Liver (tissue), 9 donors: Measurements from ENCODE around the gene PSMB3. TPM values are rescaled to one million over a fixed set of nuclear protein-coding genes. Genes with fewer than 3 reads are reported as not detected.
A peak's percentile ranks its signal among the peaks of the same experiment; 100 is the strongest.

ENCODE experiments used
- DNase-seq: peaks from one replicate; pipeline ENCODE4 v3.0.0-alpha.2; 2017; ENCODE audit warnings: low spot score
- H3K27ac ChIP-seq, 2 donors: one replicate each; pipeline ENCODE4 v1.7.0; 2013; ENCODE audit warnings: inconsistent platforms in 2 of 2, low read length in 2 of 2, control low read depth in 1 of 2, low read depth in 1 of 2, mild to moderate bottlenecking in 1 of 2
- H3K27me3 ChIP-seq, 4 donors: one replicate each; pipeline versions ENCODE4 v1.6.1 to v1.7.0; 2013; ENCODE audit warnings: low read length in 3 of 4, inconsistent platforms in 1 of 4, mild to moderate bottlenecking in 1 of 4, moderate library complexity in 1 of 4; ENCODE audit not compliant: control insufficient read depth in 4 of 4, insufficient read depth in 4 of 4
- H3K36me3 ChIP-seq, 4 donors: one replicate each; pipeline versions ENCODE4 v1.6.1 to v1.7.0; 2013; ENCODE audit warnings: low read length in 3 of 4, mild to moderate bottlenecking in 3 of 4, low read depth in 1 of 4, moderate library complexity in 1 of 4; ENCODE audit not compliant: control insufficient read depth in 4 of 4, insufficient read depth in 3 of 4
- H3K4me1 ChIP-seq, 4 donors: one replicate each; pipeline versions ENCODE4 v1.6.1 to v1.7.0; 2013; ENCODE audit warnings: low read length in 3 of 4, mild to moderate bottlenecking in 3 of 4, moderate library complexity in 1 of 4; ENCODE audit not compliant: control insufficient read depth in 4 of 4, insufficient read depth in 4 of 4
- H3K4me3 ChIP-seq, 3 donors: one replicate each; pipeline versions ENCODE4 v1.6.1 to v1.7.0; 2013; ENCODE audit warnings: low read length in 3 of 3, control low read depth in 1 of 3, low read depth in 1 of 3, mild to moderate bottlenecking in 1 of 3
- H3K9ac ChIP-seq, 2 donors: one replicate each; pipeline ENCODE4 v1.7.0; 2013; ENCODE audit warnings: low read length in 2 of 2, mild to moderate bottlenecking in 2 of 2, moderate library complexity in 2 of 2, control low read depth in 1 of 2, low read depth in 1 of 2
- H3K9me3 ChIP-seq, 4 donors: one replicate each; pipeline versions ENCODE4 v1.6.1 to v1.7.0; 2013; ENCODE audit warnings: low read length in 3 of 4; ENCODE audit not compliant: control insufficient read depth in 4 of 4
- ATF3 ChIP-seq: IDR thresholded peaks from 2 replicates; pipeline ENCODE4 v1.6.1; 2016; ENCODE audit warnings: antibody characterized with exemption
- CTCF ChIP-seq: fragments of 150-350 bp; IDR thresholded peaks from 2 replicates; pipeline ENCODE4 v1.5.1; 2017; ENCODE audit warnings: improper control_type of control experiment, low read depth, low read length; ENCODE audit not compliant: missing input control
- FOXA2 ChIP-seq: IDR thresholded peaks from 2 replicates; pipeline ENCODE4 v1.6.1; 2016; ENCODE audit warnings: antibody characterized with exemption
- HNF4A ChIP-seq, 2 donors: conservative IDR thresholded peaks; 2 replicates each; pipeline ENCODE4 v1.6.1; 2016; ENCODE audit warnings: antibody characterized with exemption in 2 of 2, mild to moderate bottlenecking in 2 of 2
- HNF4G ChIP-seq: IDR thresholded peaks from 2 replicates; pipeline ENCODE4 v1.6.1; 2016; ENCODE audit warnings: antibody characterized with exemption
- MAX ChIP-seq: IDR thresholded peaks from 2 replicates; pipeline ENCODE4 v1.6.1; 2016; ENCODE audit warnings: antibody characterized with exemption
- NR2F2 ChIP-seq: IDR thresholded peaks from 2 replicates; pipeline ENCODE4 v1.6.1; 2016; ENCODE audit warnings: antibody characterized with exemption
- RAD21 ChIP-seq, 2 donors: IDR thresholded peaks; 2 replicates each; pipeline ENCODE4 v1.6.1; 2016; ENCODE audit warnings: antibody characterized with exemption in 2 of 2, mild to moderate bottlenecking in 2 of 2
- REST ChIP-seq: IDR thresholded peaks from 2 replicates; pipeline ENCODE4 v1.6.1; 2016; ENCODE audit warnings: antibody characterized with exemption, mild to moderate bottlenecking
- RXRA ChIP-seq, 2 donors: IDR thresholded peaks; 2 replicates each; pipeline ENCODE4 v1.6.1; 2017 to 2018; ENCODE audit warnings: antibody characterized with exemption in 2 of 2, mild to moderate bottlenecking in 1 of 2
- SP1 ChIP-seq: IDR thresholded peaks from 2 replicates; pipeline ENCODE4 v1.6.1; 2018; ENCODE audit warnings: antibody characterized with exemption, mild to moderate bottlenecking
- WGBS: extraction: QIAGEN DNeasy Blood & Tissue Kit; methylation state at CpG from one replicate; pipeline ENCODE4 v1.1.7; 2013; 5-methylcytosine and 5-hydroxymethylcytosine counted together
- polyA plus RNA-seq, 2 donors: library from polyadenylated mRNA; stranded (reverse) in 1 of 2; unstranded in 1 of 2; fragments of 200-250 nt in 1 of 2; fragments of >200 nt in 1 of 2; fragmentation: Nextera tagmentation in 1 of 2; extraction: Ambion mirVana in 1 of 2; gene quantifications; one replicate each; pipeline versions ENCODE4 v1.2.1 to v1.2.3, GENCODE V29; 2013 to 2015
- total RNA-seq, 2 donors: library from RNA; depleted of rRNA; stranded (reverse); fragments of >200 nt; gene quantifications; one replicate each; pipeline ENCODE4 v1.2.3, GENCODE V29; 2014
- donor health status: healthy.
- donor health status: healthy.
- donor health status: healthy.
- donor health status: healthy.
- donor health status: healthy.

Gene PSMB3
- total and polyA plus RNA-seq, 4 donors: 121 to 279 (median 169) TPM

DNA sequence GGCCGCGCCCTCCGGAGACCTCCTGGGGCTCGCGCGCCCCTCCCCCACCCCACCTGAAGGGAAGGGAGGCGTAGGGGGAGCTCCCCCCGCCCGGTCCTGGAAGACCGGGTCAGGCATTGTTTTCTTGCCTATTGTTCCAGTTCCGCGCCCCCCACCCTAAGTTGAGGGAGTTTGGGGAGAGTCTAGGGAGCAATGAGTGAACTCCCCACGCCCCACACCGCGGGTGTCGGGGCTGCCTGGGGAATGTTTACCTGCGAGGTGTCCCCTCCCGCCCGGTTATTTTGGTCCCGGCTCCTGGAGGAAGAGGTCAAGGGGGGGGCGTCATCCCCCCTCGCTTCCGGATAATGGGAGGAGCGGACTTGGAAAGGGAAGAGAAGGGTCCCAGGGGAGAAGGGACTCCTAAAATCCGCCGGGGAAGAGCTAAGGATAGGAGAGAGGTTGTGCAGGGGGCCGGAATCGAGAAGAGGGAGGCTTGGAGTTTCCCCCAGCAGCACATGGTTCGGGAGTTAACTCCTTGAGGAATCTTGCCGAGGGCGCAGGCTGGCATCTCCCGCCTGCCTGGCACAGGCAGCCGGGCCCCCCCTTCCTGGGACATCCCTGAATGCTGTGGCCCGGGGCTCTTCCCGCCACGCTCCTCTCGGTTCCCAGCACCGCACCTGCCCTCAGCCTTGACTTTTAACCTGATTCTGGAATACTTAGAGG lies 46.6 kb upstream of the PSMB3 start:
- WGBS: 5% methylated on average over 38 of the region's 38 CpGs
- peaks cover 0 to 4% (median under 1%) of the 10 kb centered on the region in 4 donors for H3K36me3 ChIP-seq
- no peak for DNase-seq
- TF ChIP-seq NR2F2: peak; percentile 57
- no peak for TF ChIP-seq MAX
- no peaks in the 10 kb centered on the region for H3K27me3 ChIP-seq
- no peaks in the 10 kb centered on the region for H3K9me3 ChIP-seq
- peak overlapping the region; percentile 26 to 33 for H3K9ac ChIP-seq
- H3K27ac ChIP-seq: peak overlapping the region; percentile 58 to 67
- peaks cover 2 to 36% (median 18%) of the 10 kb centered on the region in 4 donors for H3K4me1 ChIP-seq
- peak overlapping the region; percentile 56 to 83 (median 67) for H3K4me3 ChIP-seq

- TF ChIP-seq FOXA2: no peak
- TF ChIP-seq SP1: no peak
- TF ChIP-seq HNF4A (conservative IDR thresholded peaks at IDR 0.05): no peak
- TF ChIP-seq ATF3: no peak
- TF ChIP-seq RXRA (IDR thresholded peaks at IDR 0.05): no peak
- no peak for TF ChIP-seq REST
- TF ChIP-seq HNF4G: no peak
- TF ChIP-seq CTCF: no peak
- no peak for TF ChIP-seq RAD21 (IDR thresholded peaks at IDR 0.05)
- TF ChIP-seq MAX: no peak
- Histone ChIP-seq H3K9ac (peak overlapping the region; percentile 19 to 27), H3K9me3 (no peaks in the 10 kb centered on the region), H3K4me1 (peaks cover under 1 to 29% (median 11%) of the 10 kb centered on the region in 4 donors), H3K4me3 (peak overlapping the region; percentile 56 to 83 (median 67)), H3K27me3 (no peaks in the 10 kb centered on the region), H3K27ac (peak overlapping the region; percentile 58 to 67), H3K36me3 (peaks cover 0 to 5% (median under 1%) of the 10 kb centered on the region in 4 donors)
- DNase-seq: no peak
- WGBS: 47% methylated on average over 20 of the region's 20 CpGs
Measured at GRCh38 chr17:38706505-38707216, 45.9 kb upstream of the PSMB3 start.
